NCI-H1417 treated with DMSO at 0.1 percent for 48 hours (cell line): Measurements from ENCODE around the gene ANO2.
"Not testable (repeated sequence)": the region's sequence is repeated elsewhere in the genome, so short reads cannot be mapped to it uniquely, and the experiment has no call there.

Experiments
- DNase-seq: peaks from one replicate; lab custom pipeline; 2025; lab: John Stamatoyannopoulos, UW

ANO2 gene

GRCh38 chr12:5669624-5670023 lies 275.4 kb downstream of the ANO2 start:
- not testable (repeated sequence) for DNase-seq

DNA sequence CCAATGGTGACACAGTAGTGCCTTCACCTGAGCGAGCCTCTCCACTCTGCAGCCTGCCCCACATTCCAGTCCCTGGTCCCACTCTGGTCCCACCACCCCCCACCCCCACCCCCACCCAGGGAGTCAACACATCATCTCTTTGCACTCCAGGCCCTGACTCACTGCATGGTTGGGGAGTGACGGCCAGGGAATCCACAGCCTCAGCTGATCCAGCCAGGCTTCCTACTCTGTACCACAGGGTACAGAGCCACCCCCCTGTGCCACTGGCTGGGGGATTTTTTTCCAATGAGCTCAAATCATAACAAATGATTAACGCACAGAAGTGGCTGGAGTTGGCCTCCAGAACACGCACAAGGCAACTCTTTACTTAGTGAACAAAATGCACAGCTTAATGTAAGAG lies 279.4 kb downstream of the ANO2 start:
- no peak for DNase-seq

DNA sequence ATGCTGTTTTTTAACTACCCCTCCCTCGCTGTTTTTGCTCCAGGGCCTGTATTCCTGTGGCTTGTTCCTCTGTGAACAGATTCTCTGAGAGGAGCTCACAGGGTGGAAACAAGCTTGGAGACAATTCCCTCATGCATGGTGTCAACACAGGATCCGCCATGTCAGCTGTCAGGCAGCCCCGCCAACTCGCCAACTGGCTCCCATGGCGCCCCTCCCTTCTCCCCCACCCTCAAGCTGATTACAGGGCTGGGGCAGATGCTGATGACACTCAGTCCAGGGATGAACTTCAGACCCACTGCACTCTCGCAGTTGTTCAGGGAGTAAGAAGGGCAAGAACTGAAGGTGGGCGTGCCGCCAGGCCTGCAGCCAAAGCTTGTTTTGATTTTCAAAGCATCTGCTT lies 283.2 kb downstream of the ANO2 start:
- no peak for DNase-seq

DNA sequence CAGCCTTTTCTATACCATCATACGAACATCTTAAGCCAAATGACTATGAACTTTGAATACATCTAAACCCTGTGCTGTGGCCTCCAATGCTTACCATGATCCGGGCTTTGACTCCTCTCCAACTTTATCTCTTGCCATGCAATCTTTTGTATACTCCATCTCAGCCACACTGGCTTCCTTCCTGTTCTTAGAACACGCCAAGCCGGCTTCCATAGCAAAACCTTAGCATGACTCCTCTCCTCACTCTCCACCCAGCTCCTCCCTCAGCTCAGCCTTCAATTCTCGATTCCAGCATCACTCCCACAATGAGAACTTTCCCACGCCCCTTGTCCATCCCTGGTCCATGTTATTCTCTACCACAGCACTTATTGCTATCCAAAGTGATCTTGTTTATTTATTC lies 284.8 kb downstream of the ANO2 start:
- no peak for DNase-seq

DNA sequence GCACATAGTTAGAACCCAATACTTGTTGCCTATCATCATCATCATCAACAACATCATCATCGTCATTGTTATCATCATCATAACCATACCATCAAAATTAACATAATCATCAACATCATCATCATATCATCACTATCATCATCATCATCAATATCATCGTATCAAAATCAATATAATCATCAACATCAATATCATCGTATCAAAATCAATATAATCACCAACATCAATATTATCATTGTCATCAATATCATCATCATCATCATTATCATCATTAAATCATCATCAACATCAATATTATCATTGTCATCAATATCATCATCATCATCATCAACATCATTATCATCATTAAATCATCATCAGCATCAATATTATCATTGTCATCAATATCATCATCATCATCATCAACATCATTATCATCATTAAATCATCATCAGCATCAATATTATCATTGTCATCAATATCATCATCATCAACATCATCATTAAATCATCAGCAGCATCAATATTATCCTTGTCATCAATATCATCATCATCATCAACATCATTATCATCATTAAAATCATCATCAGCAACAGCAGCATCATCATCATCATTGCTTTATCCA lies 286.6 kb downstream of the ANO2 start:
- DNase-seq: not testable (repeated sequence)

DNA sequence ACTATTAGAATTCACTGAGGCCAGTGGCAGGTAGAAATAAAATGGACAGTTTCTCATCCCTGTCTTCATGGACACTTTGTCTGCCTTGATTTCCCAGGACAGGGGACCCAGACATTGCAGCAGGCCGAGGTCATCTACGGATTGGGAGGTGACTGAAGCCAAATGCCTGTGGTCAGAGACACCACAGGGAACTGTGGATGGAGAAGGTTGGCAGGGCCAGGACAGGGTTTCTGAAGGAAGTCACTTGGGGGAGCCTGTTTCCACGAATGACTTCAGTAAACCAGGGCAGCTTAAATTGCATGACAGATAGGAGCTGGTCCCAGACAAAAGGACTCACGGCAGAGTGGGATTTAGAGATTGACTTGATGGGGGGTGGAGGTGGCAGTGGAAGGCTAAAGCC lies 288.2 kb downstream of the ANO2 start:
- no peak for DNase-seq

DNA sequence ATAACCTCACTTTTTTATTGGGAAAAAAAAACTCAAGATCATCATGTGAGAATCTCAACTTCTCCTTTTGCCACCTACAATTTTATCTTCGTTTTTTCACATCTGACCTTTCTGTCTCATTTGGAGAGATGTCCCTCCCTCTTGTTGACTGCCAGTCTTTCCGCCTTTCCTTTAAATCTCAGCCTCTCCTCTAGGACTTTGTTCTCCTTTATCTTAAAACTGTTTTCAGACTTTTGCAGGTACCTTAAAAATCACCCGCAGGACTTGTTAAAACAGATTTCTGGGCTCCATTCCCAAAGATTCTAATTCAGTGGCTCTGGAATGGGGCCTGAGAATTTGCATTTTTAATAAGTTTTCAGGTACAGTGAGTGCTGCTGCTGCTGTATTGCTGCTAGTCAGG lies 289.9 kb downstream of the ANO2 start:
- no peak for DNase-seq

GRCh38 chr12:5654019-5654418 lies 291.0 kb downstream of the ANO2 start:
- DNase-seq: no peak

GRCh38 chr12:5650829-5651461 lies 294.1 kb downstream of the ANO2 start:
- no peak for DNase-seq

- DNase-seq: no peak
These were observed 294.8 kb downstream of the ANO2 start for GRCh38 chr12:5650281-5650680.

DNA sequence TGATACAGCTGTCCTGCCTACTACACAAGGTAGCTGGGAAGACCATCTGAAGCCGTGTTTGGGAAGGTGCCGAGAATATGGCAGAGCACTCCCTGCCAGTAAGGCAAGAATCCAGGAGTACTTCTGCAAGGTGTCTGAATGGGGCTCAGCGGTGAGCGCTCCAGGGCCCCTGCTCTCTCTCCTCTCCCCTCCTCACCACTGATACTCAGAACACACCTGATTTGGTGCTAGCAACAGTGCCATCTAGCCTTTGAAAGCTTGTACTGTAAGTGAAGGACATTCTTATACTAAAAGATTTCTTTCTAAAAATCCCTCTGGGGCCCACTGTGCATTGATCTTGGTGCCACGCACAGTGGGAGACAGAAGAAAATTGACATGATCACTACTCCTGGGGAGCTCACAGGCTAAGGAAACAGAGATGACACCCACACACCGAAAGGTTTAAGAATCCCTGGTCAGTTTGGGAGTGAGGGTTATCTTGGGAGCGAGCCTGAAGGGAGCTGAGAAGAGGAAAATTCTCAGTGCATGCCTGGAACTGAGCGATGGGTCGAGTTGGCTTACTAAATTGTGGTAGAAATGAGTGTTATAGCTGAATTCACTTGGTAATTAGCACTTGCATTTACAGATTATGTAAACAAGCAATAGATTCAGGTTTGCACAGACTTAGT lies 296.2 kb downstream of the ANO2 start:
- DNase-seq: peak; percentile 73

DNA sequence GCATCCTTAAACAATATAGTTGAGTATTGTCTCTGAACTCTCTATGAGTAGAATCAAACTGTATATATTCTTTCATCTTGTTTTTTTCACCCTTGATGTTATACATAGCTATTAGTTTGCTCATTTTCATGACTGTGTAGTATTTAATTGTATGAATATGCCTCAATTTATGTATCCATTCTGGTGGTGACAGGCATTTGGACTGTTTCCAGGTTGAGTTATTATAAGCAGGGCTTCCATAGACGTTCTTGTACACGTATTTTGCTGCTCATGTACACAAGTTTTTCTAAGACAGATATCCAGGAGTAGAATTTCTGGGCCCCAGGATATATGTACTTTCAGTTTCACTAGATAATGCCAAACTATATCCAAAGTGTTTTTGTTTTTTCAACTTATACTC lies 301.8 kb downstream of the ANO2 start:
- DNase-seq: no peak

- DNase-seq: no peak
These were observed 307.4 kb downstream of the ANO2 start for GRCh38 chr12:5637698-5638097.

GRCh38 chr12:5636907-5637306 lies 308.2 kb downstream of the ANO2 start:
- DNase-seq: no peak

- no peak for DNase-seq
These were observed 312.0 kb downstream of the ANO2 start for GRCh38 chr12:5633106-5633505.

DNA sequence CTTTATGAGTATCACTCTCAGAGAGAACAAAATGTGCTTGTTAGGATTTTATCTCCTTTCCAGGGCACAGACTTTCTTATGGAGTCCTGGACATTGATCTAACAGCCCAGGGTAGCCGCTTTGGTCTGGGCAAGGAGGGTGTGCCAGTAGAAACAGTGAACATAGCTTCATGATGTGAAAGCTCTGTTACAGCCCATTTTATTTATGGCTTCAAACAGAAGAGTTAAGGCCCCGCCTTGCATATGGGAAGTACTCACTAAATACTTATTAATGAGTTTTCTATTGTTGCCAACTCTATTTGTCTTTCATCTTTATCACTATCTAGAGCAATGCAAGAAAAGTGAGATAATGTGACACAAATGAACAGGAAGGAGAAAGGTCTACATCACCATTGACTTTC lies 312.6 kb downstream of the ANO2 start:
- DNase-seq: no peak

DNA sequence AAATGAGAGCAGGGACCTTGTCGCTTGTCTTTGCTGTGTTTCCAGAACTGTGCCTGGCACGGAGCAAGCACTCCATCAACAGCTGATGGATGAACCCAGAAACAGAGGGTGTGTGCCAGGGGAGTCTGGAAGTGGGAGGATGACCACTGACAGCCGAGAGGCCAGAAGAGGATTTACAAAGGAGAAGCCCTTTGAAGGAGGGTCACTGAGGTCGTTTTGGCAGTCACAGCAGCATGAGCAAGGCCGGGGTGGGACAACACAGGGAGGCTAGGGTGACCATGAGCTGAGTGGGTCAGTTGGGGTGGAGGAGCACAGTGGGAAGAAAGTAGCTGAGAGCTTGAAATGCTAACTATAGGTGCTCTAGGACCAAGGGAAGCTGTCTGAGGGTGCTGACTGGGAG lies 313.6 kb downstream of the ANO2 start:
- DNase-seq: no peak

- no peak for DNase-seq
These were observed 314.3 kb downstream of the ANO2 start for GRCh38 chr12:5630726-5631125.

GRCh38 chr12:5628501-5628900 lies 316.6 kb downstream of the ANO2 start:
- no peak for DNase-seq

GRCh38 chr12:5627053-5627630 lies 317.9 kb downstream of the ANO2 start:
- DNase-seq: no peak

GRCh38 chr12:5626151-5626550 lies 318.9 kb downstream of the ANO2 start:
- no peak for DNase-seq

DNA sequence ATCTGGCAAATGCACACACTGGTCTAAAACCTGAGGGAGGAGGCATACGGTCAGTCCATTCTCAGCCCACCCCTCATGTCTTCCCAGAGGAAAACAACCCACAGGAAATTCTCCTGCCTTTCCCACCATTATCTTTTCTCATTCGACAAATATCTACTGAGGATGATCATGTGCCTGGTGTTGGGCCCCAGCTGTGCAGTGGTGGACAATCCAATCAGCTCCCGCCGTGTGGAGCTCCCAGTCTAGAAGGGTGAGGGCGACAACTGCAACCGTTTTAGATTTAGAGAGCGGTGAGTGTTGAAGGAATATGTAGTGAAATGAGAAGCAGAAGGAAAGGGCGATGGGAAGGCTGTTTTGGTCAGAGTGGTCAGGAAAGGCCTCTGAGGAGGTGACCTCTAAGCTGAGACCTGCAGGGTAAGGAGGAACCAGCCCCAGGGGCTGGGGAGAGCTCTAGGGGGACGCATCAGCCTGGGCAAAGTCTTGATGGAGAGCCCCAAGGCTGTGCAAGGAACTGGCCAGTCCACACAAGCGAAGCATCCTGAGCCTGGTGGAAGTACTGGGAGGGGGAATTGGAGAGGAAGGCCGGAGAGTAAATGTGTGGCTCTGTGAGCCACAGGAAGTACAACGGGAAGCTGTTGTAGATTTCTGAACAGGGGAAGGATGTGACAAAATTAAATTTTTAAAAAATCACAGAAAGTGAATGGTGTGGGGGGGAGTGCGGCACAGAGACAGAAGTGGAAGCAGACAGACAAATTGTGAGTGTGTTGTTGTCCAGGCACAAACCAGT lies 320.4 kb downstream of the ANO2 start:
- no peak for DNase-seq

DNA sequence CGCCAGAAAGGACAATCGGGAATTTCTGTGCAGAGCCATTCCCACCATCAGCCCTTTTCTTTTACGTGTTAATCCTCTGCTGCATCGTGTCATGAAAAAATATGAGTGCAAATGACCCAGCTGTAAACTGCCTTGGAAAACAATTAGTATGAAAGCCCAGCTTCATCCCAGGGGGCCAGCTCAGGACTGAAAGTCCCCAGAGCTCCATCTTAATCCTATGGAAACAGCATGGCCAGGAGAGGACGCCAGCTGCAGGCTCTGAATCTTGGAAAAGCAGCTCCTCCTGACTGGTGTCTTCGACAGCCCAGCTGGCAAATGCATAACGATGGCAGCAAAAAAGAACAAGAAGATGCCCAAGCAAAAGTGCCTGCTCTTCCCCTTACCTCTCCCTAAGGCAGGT lies 321.6 kb downstream of the ANO2 start:
- no peak for DNase-seq
